Cardiac muscle cell (in vitro differentiated cells and primary cell): ENCODE measurements around the gene GPR176. TPM values are rescaled to one million over a fixed set of nuclear protein-coding genes. Genes with fewer than 3 reads are reported as not detected.

ENCODE experiments used
- DNase-seq, 2 donors: peaks; one replicate each; pipeline versions ENCODE4 v3.0.0 to v3.0.0-alpha.2; 2010 to 2017; ENCODE audit warnings: low read depth in 1 of 2, low spot score in 1 of 2
- H3K27ac ChIP-seq: fragments of 200-600 bp; sonication (generic); 2 replicates; pipeline ENCODE4 v1.5.1; 2016
- H3K27me3 ChIP-seq: fragments of 200-600 bp; sonication (generic); 2 replicates; pipeline ENCODE4 v1.6.0; 2016; ENCODE audit warnings: control low read depth
- H3K36me3 ChIP-seq: fragments of 200-600 bp; sonication (generic); 2 replicates; pipeline ENCODE4 v1.5.1; 2016; ENCODE audit warnings: control low read depth
- H3K4me1 ChIP-seq: fragments of 200-600 bp; sonication (generic); 2 replicates; pipeline ENCODE4 v1.8.1; 2017; ENCODE audit warnings: low read depth, mild to moderate bottlenecking, mixed run types
- H3K4me3 ChIP-seq: fragments of 200-600 bp; sonication (generic); 2 replicates; pipeline ENCODE4 v1.5.1; 2016; ENCODE audit warnings: mild to moderate bottlenecking
- H3K9me3 ChIP-seq: fragments of 200-600 bp; sonication (generic); 2 replicates; pipeline ENCODE4 v1.5.1; 2017; ENCODE audit warnings: low read depth, mild to moderate bottlenecking, control low read depth
- polyA plus RNA-seq: library from polyadenylated mRNA; unstranded; fragments of >200 nt; fragmentation: Nextera tagmentation; extraction: Ambion mirVana; gene quantifications from 2 replicates; pipeline ENCODE4 v1.2.1, GENCODE V29; 2016
- total RNA-seq: library from RNA; depleted of rRNA; stranded (reverse); fragments of >200 nt; gene quantifications from 2 replicates; pipeline ENCODE4 v1.2.3, GENCODE V29; 2016
- TF ChIP-seq, protein P1 (sequence below): IDR thresholded peaks from 2 replicates; pipeline ENCODE4 v1.5.1; 2012; ENCODE audit warnings: low read depth, mild to moderate bottlenecking, low read length

The GPR176 gene
- total and polyA plus RNA-seq, 2 experiments from 2014 or later: 1.4 to 5.6 TPM

DNA sequence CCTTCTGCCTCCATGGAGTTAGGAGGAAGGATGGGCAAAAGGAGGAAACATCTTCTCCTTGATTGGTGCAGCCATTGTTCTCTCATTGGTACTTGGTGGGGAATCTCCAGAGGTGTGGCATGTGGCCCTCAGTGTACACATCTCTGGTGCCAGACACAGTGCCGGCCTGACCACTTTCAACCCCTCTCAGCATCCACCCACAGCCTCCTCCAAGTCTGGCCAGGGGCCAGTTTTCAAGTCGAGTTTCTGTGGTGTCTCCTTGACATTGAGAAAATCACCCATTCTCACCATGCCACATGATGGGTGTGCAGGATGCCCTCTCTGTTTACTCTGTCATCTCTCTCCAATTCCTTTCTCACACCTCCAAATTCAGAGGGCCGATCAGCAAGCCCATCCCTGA is 124.6 kb downstream of the GPR176 start:
- H3K27ac ChIP-seq: no peak overlapping the region
- TF ChIP-seq, protein P1, sequence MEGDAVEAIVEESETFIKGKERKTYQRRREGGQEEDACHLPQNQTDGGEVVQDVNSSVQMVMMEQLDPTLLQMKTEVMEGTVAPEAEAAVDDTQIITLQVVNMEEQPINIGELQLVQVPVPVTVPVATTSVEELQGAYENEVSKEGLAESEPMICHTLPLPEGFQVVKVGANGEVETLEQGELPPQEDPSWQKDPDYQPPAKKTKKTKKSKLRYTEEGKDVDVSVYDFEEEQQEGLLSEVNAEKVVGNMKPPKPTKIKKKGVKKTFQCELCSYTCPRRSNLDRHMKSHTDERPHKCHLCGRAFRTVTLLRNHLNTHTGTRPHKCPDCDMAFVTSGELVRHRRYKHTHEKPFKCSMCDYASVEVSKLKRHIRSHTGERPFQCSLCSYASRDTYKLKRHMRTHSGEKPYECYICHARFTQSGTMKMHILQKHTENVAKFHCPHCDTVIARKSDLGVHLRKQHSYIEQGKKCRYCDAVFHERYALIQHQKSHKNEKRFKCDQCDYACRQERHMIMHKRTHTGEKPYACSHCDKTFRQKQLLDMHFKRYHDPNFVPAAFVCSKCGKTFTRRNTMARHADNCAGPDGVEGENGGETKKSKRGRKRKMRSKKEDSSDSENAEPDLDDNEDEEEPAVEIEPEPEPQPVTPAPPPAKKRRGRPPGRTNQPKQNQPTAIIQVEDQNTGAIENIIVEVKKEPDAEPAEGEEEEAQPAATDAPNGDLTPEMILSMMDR: no peak
- no peaks in the 10 kb centered on the region for H3K36me3 ChIP-seq
- no peak for DNase-seq
- no peak overlapping the region for H3K4me3 ChIP-seq
- no peaks in the 10 kb centered on the region for H3K4me1 ChIP-seq
- no peaks in the 10 kb centered on the region for H3K27me3 ChIP-seq
- H3K9me3 ChIP-seq: no peaks in the 10 kb centered on the region

DNA sequence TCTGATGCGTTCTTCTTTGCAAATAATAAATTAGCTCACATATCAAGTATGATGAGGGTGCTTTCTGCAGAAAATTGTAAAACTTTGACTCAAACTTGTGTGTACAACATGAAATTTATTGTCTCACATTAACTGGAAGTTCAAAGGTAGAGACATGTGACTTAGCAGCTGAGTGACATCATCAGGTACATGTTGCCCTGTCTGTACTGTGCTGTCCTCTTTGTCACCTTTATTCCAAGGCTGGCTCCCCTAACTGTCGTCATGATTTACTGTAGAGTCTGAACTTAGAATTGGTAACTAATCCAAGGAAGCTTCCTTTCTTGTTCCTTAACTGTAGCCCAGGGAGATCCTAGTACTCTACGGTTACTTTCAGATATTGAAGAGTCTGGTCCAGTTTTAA is 125.1 kb downstream of the GPR176 start:
- no peaks in the 10 kb centered on the region for H3K27me3 ChIP-seq
- DNase-seq: no peak
- no peak overlapping the region for H3K27ac ChIP-seq
- no peaks in the 10 kb centered on the region for H3K9me3 ChIP-seq
- H3K36me3 ChIP-seq: no peaks in the 10 kb centered on the region
- no peak overlapping the region for H3K4me3 ChIP-seq
- TF ChIP-seq, protein P1: no peak
- no peaks in the 10 kb centered on the region for H3K4me1 ChIP-seq

DNA sequence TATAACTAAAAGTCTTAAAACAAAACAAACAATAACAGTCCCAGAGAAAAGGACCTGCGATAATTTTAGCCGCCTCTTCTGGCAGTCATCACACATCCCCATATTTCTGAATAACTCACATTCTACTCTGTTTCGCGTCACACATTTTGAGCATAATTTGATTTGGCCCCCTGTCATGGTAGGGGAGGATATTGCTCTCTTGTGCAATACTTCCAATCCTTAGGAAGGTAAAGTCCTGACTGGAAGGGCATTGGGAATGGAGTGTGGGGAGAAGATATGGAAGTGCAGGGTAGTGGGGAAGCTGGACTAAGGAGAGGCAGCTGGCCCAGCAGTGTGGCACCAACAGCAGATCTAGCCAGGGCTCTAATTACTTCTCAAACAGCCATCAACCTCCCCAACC is 126.1 kb downstream of the GPR176 start:
- DNase-seq: peak in 1 of 2 donors; percentile 25

DNA sequence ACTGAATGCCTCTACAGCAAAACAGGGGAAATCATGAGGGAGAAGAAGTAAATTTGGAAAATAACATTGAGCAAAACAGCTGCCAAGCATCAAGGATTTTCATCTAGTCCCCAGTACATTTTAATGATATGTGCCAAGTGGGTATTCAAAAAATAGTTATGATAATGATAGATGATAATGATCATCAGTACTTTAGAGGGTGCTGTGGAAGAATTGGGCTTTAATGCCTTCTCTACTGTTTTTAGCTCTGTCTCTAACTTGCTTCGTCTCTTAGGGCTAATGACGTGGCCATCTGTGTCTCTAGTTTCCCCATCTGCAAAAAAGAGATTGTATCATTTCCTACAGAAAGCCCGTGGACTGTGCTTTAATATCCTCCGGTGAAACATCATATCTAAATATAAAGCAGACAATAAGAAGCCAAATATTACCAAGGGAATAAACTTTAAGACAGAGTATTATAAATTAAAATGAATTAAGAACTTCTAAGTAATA is 127.2 kb downstream of the GPR176 start:
- no peaks in the 10 kb centered on the region for H3K27me3 ChIP-seq
- H3K27ac ChIP-seq: no peak overlapping the region
- no peaks in the 10 kb centered on the region for H3K4me1 ChIP-seq
- H3K4me3 ChIP-seq: no peak overlapping the region
- H3K9me3 ChIP-seq: no peaks in the 10 kb centered on the region
- no peaks in the 10 kb centered on the region for H3K36me3 ChIP-seq
- TF ChIP-seq, protein P1: no peak
- peak in 1 of 2 donors; percentile 37 for DNase-seq

More for the DNA sequence above, 126.1 kb downstream of the GPR176 start:
- Histone ChIP-seq H3K36me3 (no peaks in the 10 kb centered on the region), H3K9me3 (no peaks in the 10 kb centered on the region), H3K4me3 (no peak overlapping the region), H3K27me3 (no peaks in the 10 kb centered on the region), H3K4me1 (no peaks in the 10 kb centered on the region), H3K27ac (no peak overlapping the region)
- TF ChIP-seq, protein P1: no peak

DNA sequence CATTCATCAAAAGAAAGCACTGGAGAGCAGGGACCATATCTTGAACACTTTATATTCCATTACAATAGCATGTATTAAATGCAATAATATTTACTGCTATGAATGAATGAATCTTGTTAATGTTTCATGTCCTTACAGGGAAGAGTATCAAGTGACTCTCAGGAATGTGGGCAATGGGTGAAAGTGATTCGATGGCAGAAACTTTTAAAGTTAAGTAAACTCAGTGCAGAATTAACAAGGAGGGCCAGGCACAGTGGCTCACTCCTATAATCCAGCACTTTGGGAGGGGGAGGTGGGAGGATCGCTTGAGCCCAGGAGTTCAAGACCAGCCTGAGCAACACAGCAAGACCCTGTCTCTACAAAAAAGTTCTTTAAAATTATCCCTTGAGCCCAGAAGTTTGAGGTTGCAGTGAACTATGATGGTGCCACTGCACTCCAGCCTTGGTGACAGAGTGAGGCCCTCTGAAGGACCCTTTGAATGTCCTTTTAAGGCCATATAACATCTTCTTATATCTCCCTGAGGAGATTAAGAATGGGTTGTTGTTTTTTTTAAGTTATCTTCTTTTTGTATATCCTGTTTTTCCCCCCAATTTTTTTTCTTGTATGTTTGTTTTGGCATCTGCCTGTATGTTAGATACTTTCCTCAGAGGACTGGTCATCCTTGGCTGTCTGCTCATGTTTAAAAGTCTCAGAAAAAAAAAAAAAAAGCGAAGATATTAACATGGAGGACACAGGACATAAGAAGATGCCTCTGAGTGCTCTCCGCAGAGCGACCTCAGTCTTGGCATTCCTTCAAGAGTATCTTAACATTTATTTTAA is 127.8 kb downstream of the GPR176 start:
- Histone ChIP-seq H3K9me3 (no peaks in the 10 kb centered on the region), H3K4me1 (no peaks in the 10 kb centered on the region), H3K36me3 (no peaks in the 10 kb centered on the region), H3K4me3 (no peak overlapping the region), H3K27ac (no peak overlapping the region), H3K27me3 (no peaks in the 10 kb centered on the region)
- TF ChIP-seq, protein P1: no peak
- DNase-seq: peak in 1 of 2 donors; percentile 18
